HT1080 (cell line): Measurements from ENCODE around the gene HS6ST2. TPM values are rescaled to one million over a fixed set of nuclear protein-coding genes. Genes with fewer than 3 reads are reported as not detected.
A peak's percentile ranks its signal among the peaks of the same experiment; 100 is the strongest.

ENCODE experiments used
- DNase-seq: peaks from one replicate; pipeline ENCODE4 v3.0.0-alpha.2; 2015; ENCODE audit warnings: low read depth
- total RNA-seq: library from RNA; depleted of rRNA; stranded (reverse); fragments of >200 nt; shearing (Covaris generic); gene quantifications from 2 replicates; pipeline ENCODE4 v1.2.3, GENCODE V29; 2014

The HS6ST2 gene
- total RNA-seq, 1 experiment from 2014 or later, result 0.71 TPM

- DNase-seq, result peak; percentile 79
Measured at GRCh38 chrX:132853040-132853439, 105.4 kb downstream of the HS6ST2 start.

GRCh38 chrX:132848296-132848970 is 110.0 kb downstream of the HS6ST2 start:
- no peak for DNase-seq

DNA sequence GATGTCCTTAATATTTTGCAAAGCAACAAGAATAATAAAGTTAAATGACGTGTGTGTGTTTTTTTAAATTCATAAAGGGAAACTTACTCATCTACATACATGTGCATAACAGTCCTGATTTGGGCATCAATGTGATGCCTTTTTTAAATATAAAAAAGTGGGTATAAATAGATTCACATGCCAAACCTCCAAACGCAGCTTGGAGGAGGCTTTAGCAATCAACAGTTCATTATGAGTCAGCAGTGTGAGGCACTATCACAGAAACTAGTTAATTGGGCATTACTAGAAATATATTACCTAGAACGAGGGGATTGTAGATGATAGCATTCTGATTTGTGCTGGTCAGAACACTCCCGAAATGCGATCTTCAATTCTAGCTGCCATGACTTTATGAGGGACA is 115.1 kb downstream of the HS6ST2 start:
- DNase-seq, result no peak

DNA sequence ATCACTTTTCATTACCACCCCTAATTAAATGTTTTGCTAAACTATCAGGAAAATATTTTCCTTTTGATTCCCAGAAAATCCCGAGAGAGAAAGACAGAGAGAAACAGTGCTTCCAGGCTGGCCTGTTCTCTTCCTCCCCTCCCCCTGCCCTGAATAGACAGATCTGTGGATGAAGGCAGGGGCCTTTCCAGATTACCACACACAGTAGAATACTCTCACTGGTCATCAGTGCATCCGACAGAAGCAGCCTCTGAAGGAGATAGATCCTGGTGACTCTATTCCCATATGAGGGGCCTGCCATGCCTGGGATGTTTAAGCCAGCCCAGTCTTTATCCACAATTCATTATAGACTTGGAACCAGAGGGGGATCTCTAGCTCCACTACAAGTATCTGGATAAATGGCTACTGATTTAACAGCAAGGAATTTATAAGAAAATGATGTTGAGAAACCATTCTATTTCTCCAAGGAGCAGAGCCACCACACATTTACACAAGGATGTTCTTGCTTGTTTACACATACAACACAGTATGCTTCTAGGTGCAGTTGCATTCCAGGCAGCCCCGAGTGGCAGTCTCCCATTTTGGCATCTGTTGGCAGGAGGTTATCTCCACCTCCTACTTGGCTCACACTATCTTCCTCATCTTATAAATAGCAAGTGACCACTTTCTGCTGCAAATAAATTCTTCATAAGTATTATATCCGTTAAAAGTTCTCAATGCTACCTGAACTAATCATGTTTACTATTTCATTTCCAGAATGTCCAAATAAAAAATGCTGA is 115.8 kb downstream of the HS6ST2 start:
- no peak for DNase-seq

GRCh38 chrX:132837967-132838366 is 120.5 kb downstream of the HS6ST2 start:
- no peak for DNase-seq

DNA sequence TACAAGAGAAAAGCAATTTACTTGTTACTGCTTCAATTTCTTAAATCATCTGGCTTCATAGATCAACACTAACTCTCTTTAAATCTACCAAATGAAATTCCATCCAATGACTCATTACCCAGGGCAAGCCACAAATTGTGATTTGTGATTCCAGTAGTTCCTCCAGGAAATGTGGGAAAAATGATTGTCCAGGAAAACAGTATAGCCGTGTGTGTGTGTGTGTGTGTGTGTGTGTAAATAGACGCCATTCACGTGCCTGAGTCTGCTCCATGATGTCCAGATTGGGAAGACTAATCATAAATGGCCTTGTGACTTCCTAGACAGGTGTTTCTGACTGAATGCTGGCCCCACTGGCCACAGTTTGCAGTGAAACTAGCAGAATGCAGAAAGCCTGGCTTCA is 121.3 kb downstream of the HS6ST2 start:
- peak; percentile 88 for DNase-seq

- no peak for DNase-seq
Measured at GRCh38 chrX:132836471-132836870, 122.0 kb downstream of the HS6ST2 start.

DNA sequence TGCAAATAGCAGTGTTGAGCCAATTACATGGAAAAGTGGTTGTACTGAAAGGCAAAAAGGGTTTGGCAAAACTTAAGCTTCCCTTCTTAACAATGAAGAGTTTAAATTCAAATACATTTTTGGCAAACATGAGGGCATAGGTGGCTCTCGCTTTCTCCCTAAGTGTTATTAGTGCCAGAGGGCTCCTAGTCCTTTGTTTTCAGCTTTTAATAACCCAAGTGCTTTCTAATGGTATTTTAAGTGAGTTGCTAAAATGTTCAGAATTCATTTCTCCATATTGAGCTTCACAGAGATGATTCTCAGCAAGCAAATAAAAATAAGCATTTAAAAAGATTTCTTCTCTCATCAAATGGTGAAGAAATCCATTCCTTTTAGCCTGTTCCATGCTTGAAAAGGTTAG is 123.7 kb downstream of the HS6ST2 start:
- DNase-seq, result no peak

DNA sequence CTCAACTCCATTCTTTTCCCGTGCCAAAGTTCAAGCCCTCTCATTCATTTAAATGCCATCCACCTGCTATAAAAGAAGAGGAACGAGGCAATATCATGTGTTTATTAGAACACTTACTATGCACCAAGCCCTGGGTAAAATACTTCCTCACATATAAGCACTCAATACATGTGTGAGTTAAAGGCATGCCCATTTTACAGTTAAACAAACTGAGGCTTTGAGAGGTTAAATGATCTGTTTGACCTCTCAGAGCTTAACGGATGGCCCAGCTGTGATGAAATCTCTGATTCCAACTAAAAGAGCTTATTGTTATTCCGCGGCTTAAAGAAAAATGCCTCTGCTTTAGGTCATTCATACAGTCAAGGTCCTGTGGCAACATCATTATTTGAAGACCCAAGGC is 124.3 kb downstream of the HS6ST2 start:
- DNase-seq, result no peak

- DNase-seq, result no peak
Measured at GRCh38 chrX:132833373-132833772, 125.1 kb downstream of the HS6ST2 start.

- no peak for DNase-seq
Measured at GRCh38 chrX:132831336-132831973, 127.0 kb downstream of the HS6ST2 start.

- DNase-seq, result no peak
Measured at GRCh38 chrX:132822634-132823012, 135.8 kb downstream of the HS6ST2 start.

DNA sequence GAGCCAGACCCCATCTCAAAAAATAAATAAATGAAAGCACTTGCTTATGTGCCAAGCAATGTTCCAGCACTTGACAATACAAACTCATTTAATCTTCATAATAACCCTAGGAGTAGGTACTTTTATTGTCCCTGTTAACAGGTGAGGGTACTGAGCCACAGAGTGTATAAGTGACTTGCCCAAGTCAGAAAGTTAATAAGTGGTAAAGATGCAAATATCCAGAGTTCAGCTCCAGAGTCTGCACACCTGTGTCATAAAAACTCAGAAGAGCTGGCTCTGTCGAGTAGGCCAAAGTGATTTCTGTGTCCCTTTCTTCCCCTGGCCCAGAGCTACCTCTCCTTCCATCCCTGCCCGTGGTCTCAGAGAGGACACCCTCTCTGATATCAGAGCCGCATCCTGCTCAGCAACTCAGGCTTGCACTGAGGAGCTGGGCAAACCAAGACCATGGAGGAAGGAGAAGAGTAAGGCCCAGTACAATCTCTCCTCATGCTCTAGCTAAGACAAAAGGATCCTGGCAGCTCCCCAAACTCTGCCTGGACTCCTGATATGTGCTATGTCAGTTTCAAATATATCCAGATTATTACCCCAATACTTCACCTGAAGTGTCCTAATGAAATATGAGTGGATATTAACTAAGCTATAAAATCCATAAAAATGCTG is 136.3 kb downstream of the HS6ST2 start:
- DNase-seq, result no peak

DNA sequence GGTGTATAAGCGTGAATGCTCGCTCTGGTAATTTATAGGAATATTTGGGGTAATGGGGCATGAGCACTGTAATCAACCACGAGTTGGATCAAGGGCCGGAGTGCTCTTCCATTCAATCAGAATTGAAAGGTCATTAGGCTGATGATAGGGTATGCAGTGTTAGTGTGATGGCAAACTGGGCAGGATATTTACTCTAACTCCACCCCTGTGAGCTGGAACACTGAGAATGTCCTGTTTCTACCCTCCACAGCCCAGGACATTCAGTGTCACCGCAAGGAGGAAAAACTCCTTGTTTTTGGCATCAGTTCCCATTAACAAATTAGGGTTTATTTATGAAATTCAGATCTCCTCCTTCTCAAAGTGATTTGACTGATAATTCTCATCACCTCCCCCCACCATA is 137.8 kb downstream of the HS6ST2 start:
- no peak for DNase-seq

- DNase-seq, result no peak
Measured at GRCh38 chrX:132819711-132820264, 138.6 kb downstream of the HS6ST2 start.

DNA sequence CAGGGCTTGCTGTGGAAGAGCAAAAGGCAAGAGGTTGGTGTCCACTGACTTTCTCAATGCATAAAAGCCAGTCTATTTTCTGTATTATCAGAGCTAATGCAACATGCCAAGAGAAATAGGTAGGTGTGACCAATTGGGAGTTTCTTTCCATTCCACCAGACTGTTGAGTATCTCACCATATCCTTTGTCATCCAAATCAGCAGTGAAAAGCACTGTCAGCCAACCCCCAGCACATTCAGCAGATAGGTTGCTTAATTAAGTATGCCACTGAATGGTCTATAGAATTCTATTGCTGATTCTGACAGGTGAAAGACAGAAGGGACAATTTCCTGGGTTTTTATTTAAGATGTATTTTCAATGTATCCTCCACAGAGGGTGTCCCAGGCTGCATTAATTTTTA is 139.8 kb downstream of the HS6ST2 start:
- DNase-seq, result no peak

DNA sequence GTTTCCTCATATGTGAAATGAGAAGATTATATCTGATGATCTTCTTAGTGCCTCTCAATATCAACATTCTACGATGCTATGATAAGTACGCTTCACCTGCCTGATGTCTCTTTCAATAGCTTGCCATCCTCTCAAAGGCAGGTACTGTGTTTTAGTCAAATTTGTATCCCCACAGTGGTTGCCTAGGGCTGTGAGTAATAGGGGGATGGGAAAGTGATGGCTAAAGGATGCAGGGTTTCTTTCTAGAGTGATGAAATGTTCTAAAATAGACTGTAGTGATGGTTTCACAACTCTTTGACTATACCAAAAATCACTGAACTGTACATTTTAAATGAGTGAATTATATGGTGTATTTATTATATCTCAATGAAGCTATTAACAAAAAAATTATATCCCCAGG is 142.8 kb downstream of the HS6ST2 start:
- DNase-seq, result no peak

DNA sequence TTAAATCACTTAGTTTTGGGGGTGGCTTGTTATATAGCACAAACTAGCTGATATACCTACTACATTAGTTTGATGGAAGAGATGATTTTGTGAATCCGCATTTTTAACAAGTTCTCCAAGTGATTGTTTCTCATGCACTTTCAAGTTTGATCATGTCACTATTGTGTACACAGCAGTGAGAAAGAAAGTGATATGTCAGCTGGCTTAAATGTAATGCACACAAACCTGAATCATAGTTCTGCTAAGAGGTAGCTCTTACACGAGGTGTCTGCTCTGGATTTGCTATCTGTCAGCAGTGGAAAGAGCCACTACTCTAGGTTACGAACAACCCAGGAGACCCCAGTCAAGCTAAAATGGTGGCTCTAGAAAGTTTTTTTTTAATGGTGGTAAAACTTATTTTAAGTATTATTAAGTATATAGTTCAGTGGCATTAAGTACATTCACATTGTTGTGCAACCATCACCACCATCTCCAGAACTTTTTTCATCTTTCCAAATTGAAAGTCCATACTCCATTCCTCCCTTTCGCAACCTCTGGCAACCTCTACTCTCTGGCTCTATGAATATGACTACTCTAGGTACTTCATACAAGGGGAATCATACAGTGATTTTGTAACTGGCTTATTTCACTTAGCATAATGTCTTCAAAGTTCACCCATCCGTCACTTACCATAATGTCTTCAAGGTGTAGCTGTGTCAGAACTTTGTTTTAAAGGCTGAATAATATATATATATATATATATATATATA is 147.3 kb downstream of the HS6ST2 start:
- no peak for DNase-seq

GRCh38 chrX:132810488-132810887 is 147.9 kb downstream of the HS6ST2 start:
- no peak for DNase-seq

DNA sequence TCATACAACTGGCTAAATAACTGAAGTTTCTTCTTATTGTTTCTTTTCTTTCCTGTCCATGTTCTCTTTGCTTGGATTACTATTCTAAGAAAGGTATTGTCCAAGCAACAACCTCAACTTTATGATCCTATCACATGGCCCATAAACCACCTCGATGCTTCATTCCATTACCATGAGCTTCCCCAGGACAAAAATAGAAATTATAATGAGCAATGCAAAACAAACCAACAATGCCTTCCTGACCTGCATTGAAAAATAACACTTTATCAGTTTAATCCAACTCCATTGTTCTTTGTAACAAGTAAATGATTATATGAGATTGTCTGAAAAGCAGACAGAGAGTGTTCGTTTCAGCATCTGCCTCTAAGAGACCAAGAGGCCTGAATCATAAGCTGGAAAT is 148.8 kb downstream of the HS6ST2 start:
- DNase-seq, result no peak

- DNase-seq, result no peak
Measured at GRCh38 chrX:132807411-132808030, 150.9 kb downstream of the HS6ST2 start.
